Head of caudate nucleus (tissue), 42 donors: ENCODE data around the gene PCDHAC2.
A peak's percentile ranks its signal among the peaks of the same experiment; 100 is the strongest.

Experiments used
- DNase-seq, 42 donors: peaks; one replicate each; pipeline versions ENCODE4 v3.0.0 to v3.0.0-alpha.2; 2020 to 2021; ENCODE audit warnings: mixed read lengths in 7 of 42
- intact Hi-C: fragments of 100-400 bp; cut with DNase I; formaldehyde crosslinking; loops from one replicate; pipeline ENCODE4 v1.15.0; 2022

Gene PCDHAC2

DNA sequence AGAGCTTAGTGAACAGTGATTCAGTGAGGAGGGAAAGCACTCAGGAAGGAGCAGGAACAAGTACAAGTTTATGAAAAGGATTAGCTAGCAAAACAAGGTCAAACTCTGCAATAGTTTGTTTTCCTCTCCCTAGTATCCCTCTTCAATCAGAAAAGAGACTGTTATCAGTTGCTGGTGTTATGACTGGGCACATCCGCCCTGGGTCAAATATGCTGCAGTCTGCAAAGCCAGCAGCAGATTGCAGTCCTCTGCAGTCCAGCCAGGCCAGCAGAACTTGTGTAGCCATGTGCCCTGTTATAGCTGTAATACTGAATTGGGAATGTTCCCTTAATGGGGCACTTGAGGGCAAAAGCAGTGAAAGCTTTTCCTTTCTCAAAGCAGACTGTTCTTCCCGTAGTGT is 12.0 kb downstream of the PCDHAC2 start:
- no peak for DNase-seq
- intact Hi-C loops, result no loop called here

DNA sequence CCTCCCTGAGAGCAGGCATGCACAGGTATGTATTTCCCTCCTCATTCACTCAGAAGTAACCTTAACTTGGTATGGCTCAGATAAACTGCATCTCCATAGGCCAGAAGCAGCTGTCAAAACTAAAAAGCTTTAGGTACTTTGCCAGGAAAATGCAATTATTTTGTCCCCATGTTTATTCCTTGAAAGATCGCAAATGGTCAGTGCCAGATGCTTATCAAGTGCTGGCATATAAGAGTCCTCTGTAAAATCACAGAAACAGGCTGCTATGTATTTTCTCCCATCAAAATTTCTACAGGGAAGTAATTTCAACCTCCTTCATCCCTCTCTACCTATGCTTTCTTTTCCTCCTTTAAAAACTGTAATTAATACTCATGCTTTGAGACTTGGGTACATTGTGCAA is 12.7 kb downstream of the PCDHAC2 start:
- no peak for DNase-seq
- intact Hi-C loops, result no loop called here

- DNase-seq, result no peak
- intact Hi-C loops, result no loop called here
Observed at GRCh38 chr5:140982083-140982716, 15.9 kb downstream of the PCDHAC2 start.

DNA sequence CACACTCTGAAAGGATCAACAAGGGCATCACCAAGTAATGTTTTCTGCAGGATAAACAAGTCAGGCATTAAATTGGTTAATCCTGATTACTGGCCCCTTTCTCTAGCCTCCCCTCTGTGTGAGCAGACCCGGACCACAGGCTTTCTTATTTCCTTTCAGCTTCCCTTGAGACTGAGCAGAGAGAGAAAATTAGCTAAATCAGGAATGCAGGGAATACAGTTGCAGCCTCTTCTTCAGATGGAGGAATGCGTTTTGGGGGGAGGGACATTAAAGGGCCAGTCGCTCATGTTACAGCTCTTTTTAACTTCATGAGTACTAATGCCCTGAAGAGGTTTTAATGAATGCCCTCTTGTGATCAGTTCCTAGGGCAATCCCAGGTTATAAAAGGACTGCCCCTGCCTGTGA is 19.8 kb downstream of the PCDHAC2 start:
- no peak for DNase-seq
- intact Hi-C loops, result no loop called here

- intact Hi-C loops, result no loop called here
- DNase-seq, result peak in 18 of 42 donors; percentile 9 to 73 (median 18)
Observed at GRCh38 chr5:140988100-140988499, 21.8 kb downstream of the PCDHAC2 start.

DNA sequence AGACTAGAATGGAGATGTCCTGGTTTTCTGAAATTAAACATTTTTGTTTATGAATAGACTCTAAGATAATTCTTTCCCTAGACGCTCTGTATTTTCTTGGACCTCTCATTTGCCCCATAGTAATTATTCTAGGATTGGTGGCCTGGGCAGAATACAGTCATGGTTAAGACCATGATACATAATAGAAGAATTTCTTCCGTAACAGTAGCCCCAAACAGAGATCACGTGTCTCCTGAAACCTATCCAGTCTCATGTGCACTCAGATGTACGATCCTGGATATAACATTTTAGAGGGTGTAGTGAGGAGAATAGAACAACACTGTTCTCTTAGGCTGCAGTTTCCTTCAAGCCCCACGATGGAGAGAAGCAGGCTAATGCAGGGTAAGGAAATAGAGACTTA is 22.3 kb downstream of the PCDHAC2 start:
- intact Hi-C loops, result no loop called here
- no peak for DNase-seq

- intact Hi-C loops, result loop anchor here (5.0 kb wide), 1 partner anchor 38 kb away; no protein-coding TSS in a partner anchor
- no peak for DNase-seq
Observed at GRCh38 chr5:140989254-140990020, 23.2 kb downstream of the PCDHAC2 start.

GRCh38 chr5:140992828-140993227 is 26.6 kb downstream of the PCDHAC2 start:
- DNase-seq, result no peak
- intact Hi-C loops, result loop anchor here (5.0 kb wide), 1 partner anchor 34 kb away; no protein-coding TSS in a partner anchor

DNA sequence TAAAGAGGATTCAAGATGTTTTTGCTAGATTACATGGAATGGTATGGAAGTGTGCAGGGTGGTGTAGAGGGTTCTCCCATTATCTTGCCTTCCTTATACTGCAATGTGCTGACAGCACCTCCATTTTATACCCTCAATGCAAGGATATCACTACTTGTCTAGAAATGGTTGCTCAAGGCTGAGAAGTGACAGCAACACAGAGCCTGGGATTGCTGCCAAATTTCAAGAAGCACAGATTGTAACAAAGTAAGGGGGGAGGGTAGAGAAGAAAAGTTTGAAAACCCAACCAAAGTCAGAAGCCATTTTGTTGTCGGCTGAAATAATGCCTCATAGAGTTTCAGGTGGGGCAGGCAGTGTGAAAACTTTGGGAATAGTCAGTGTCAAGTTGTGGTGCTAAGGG is 29.8 kb downstream of the PCDHAC2 start:
- intact Hi-C loops, result no loop called here
- peak in 6 of 42 donors; percentile 12 to 50 (median 26) for DNase-seq

GRCh38 chr5:140998921-140999410 is 32.7 kb downstream of the PCDHAC2 start:
- intact Hi-C loops, result no loop called here
- DNase-seq, result no peak

GRCh38 chr5:141001446-141001843 is 35.2 kb downstream of the PCDHAC2 start:
- intact Hi-C loops, result no loop called here
- peak in 1 of 42 donors; percentile 38 for DNase-seq

DNA sequence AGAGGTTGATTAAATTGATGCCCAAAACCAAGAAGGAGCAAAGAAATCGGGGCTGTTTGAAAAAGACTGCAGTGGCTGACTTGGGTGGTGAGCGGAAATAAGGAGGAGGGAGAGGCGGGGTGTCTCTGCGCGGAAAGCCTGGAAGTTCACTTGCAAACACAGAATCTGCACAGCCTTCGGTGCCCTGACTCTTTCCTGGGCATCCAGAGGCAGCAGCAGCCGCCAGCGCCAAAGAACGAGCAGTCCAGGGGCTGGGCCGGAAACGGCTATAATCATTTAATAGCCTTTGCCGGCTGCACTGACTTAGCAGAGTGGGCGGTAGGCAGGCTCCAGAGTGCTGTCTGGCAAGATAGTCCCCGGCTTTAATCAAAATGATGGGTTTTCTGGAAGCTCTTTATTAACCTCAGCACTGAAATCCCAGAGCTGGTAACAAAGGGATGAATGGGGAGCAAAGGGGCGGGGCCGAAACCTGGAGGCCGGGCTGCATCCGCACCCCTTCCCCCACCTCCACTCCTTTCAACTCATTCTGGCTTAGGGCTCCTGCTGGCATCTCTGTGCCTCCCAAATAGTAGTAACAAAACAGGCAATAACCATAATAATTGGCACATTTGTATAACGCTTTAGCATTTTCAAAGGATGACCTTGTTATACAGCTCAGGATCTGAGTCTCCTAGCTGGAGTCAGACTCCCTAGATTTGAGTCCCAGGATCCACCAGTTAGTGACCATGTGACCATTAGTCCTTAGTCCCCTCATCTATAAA is 35.7 kb downstream of the PCDHAC2 start:
- peak; percentile 13 to 69 (median 42) for DNase-seq
- intact Hi-C loops, result no loop called here

DNA sequence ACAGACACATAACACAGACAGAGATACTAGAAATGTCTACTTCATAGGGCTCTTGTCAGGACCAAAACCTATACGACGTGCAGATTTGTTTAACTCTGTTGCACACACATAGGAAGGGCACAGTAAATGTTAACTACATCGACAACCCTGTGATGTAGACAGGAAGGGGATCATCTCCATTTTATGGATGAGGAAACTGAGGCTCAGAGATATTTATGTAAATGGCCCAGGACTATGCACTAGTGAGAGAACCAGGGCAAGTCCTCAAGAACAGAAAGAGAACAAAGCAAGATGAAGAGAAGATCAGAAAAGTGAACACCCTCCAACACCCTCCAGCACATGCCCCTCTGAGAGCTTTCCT is 36.3 kb downstream of the PCDHAC2 start:
- intact Hi-C loops, result no loop called here
- DNase-seq, result no peak

DNA sequence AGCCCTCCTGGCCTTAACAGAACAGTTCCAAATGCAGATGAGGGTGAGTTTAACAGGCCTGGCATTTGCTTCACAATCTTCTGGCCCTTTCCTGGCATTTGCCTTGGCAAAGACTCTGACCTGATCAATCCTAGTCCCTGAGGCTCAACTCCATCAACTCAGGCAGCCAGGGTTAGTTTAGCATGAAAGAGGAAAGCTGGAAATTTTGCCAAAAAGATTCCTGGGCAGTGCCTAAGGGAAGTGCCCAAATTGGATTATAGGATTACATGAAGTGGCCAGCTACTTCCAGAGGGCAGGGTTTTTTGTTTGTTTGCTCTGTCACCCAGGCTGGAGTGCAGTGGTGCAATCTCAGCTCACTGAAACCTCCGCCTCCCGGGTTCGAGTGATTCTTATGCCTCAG is 36.8 kb downstream of the PCDHAC2 start:
- no peak for DNase-seq
- intact Hi-C loops, result no loop called here

DNA sequence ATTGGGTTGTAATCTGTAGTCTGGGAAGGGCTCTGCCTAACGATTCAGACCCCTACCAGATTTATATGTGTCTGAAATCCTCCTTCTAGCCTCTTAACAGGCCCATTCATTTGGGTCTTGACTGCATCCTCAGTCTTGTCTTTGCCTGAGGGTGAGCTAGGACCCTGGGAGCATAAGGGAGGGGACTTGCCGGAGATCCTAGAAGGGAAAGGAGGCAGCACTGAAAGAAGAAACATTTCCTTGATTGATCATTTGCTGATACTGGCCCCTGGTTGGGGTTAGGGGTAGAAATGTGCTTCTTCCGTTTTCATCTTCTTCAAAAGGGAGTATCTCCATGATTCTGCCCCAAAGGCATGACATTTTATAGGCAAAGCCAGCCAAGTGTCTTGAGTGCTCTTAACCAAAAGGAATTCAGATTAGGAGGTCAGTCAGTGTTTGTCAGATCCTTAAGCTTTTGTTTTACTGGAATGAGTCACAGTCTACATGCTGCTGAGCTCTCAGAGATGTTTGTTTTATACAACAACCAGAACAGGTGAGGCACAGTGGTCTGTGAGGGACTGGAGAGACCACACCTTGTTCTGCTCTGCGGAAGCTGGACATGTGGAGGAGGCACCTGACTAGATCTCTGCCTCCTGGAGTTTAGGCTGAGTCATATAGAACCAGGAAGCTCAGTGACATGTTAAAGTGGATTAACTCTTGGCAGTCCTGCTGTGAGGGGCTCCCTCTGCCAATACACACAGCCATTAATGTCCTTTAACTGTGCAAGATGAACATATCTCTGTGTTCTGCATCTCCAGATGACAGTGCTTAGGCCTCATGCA is 37.7 kb downstream of the PCDHAC2 start:
- DNase-seq, result no peak
- intact Hi-C loops, result no loop called here

DNA sequence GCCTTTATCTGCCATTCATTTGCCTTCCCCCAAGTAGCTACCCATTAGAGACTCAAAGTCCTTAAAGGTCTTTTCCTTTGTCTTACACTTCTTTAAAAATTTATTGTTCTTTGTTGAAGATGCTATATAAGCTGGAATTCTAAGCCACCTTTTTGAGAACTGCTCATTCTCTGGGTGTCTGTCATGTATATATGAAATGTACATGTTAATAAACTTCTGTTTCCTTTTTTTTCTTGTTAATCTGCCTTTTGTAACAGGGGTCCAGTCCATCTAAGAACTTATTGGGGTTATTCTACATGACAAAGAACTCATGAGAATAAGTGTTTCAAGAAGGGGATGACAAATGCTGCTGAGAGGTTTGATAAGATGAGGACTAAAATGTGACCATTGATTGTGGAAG is 41.5 kb downstream of the PCDHAC2 start:
- intact Hi-C loops, result no loop called here
- DNase-seq, result no peak

DNA sequence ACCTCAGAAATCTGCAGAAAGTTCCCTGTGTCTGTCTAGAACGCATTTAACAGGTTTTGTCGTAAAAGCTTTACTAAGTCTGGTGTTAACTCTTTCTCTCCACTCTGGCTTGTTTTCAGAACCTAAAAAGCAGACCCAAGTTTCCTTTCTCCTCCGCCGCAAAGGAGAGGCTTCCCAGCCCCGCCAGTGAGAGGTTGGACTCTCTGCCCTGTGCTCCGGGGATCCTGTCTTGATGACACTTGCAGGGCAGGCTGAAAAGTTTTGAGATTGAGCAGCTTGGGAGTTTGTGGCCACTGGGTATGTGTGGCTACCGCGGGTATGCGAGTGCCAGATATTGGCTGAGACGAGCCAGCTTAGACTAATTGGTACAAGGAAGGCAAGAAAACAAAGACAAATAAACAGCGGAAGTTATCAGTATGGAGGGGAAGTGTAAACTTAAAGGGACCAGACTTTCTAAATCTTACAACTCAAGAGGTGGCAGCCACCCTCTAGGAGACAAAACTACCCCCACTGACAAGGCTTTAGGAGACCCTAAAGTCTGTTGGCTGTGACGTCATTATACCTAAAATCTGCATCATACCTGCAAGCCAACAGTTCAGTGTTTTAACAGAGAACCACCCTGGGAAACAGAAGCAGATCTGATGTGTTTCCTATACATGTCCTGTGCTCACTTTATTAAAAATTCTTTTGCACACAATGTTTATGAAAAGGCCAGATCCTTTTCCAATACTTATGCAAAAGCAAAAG is 43.9 kb downstream of the PCDHAC2 start:
- no peak for DNase-seq
- intact Hi-C loops, result no loop called here

DNA sequence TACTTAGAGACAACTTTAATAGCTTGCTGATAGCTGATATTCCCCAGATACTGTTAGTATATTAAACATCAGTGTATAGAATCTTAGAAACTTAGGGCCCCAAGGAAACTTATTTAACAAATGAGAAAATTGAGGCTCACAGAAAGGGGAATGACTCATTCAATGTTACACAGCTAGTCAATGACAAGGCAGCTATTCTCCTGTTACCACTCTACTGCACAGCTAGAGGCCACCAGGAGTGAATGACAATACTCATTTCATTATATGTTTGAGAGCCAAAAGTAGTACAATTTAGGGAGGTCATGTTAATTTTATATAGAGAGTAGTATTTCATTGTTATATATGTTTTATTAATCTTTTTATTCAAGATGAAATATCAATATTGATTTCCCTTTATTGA is 51.7 kb downstream of the PCDHAC2 start:
- intact Hi-C loops, result no loop called here
- no peak for DNase-seq
